Osteoblast (primary cell): ENCODE measurements around the gene ENOX1. TPM values are rescaled to one million over a fixed set of nuclear protein-coding genes. Genes with fewer than 3 reads are reported as not detected.

Experiments used
- DNase-seq: peaks from one replicate; pipeline ENCODE4 v3.0.0; 2011; ENCODE audit warnings: low spot score, mixed read lengths; ENCODE audit not compliant: insufficient read length; ENCODE audit errors: missing footprints
- H2AFZ ChIP-seq: 2 replicates; pipeline ENCODE4 v1.6.0; 2011; ENCODE audit warnings: mild to moderate bottlenecking, low read length
- H3K27ac ChIP-seq: 2 replicates; pipeline ENCODE4 v1.5.1; 2011; ENCODE audit warnings: mild to moderate bottlenecking, low read depth, low read length, moderate library complexity
- H3K27me3 ChIP-seq: 2 replicates; pipeline ENCODE4 v1.6.0; 2012; ENCODE audit warnings: mild to moderate bottlenecking, control low read depth, inconsistent platforms, low read length, moderate library complexity; ENCODE audit not compliant: insufficient read depth
- H3K36me3 ChIP-seq: 2 replicates; pipeline ENCODE4 v1.5.1; 2011; ENCODE audit warnings: mild to moderate bottlenecking, low read length, control low read depth, moderate library complexity; ENCODE audit not compliant: insufficient read depth
- H3K4me1 ChIP-seq: 2 replicates; pipeline ENCODE4 v1.5.1; 2011; ENCODE audit warnings: mild to moderate bottlenecking, low read length, control low read depth, moderate library complexity; ENCODE audit not compliant: insufficient read depth
- H3K4me2 ChIP-seq: 2 replicates; pipeline ENCODE4 v1.6.0; 2011; ENCODE audit warnings: mild to moderate bottlenecking, low read length; ENCODE audit not compliant: insufficient read depth
- H3K4me3 ChIP-seq: fragments of 200-600 bp; sonication (generic); 3 replicates; pipeline ENCODE4 v1.5.1; 2012; ENCODE audit warnings: mild to moderate bottlenecking, low read length, inconsistent platforms; ENCODE audit not compliant: insufficient read depth
- H3K79me2 ChIP-seq: 2 replicates; pipeline ENCODE4 v1.6.0; 2012; ENCODE audit warnings: mild to moderate bottlenecking, low read length, control low read depth, inconsistent platforms; ENCODE audit not compliant: insufficient read depth
- H3K9me3 ChIP-seq: 2 replicates; pipeline ENCODE4 v1.5.1; 2011; ENCODE audit warnings: low read depth, low read length, control low read depth
- H4K20me1 ChIP-seq: 2 replicates; pipeline ENCODE4 v1.6.0; 2012; ENCODE audit warnings: mild to moderate bottlenecking, low read length, control low read depth; ENCODE audit not compliant: insufficient read depth
- CTCF ChIP-seq: IDR thresholded peaks from 2 replicates; pipeline ENCODE4 v1.5.1; 2011; ENCODE audit warnings: mild to moderate bottlenecking, low read depth, low read length, moderate library complexity; ENCODE audit errors: extremely low read depth
- total RNA-seq: library from RNA; depleted of rRNA; stranded (reverse); fragments of >200 nt; gene quantifications from 2 replicates; pipeline ENCODE4 v1.2.3, GENCODE V29; 2012

The ENOX1 gene
- total RNA-seq, 1 donor, result 5.4 TPM

DNA sequence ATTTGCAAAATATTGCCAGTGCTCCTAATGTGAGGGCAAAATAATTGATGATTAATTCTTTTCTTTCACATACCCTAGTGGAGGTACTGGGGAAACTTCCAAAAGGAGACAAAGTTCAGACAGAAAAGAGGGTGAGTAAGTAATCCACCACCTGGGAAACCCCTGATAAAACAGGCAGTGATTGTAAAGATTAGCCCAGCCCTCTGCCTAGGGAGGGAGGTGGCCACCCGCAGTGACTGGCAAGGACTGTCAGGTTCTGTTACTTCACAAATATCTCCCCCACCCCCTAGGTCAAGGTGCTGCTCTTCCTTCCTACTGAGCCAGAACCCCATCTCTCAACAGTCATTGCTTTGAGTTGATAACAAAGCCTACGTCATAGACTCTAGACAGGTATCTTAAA, 523.7 kb downstream of the ENOX1 start:
- no peak for TF ChIP-seq CTCF
- DNase-seq, result no peak

DNA sequence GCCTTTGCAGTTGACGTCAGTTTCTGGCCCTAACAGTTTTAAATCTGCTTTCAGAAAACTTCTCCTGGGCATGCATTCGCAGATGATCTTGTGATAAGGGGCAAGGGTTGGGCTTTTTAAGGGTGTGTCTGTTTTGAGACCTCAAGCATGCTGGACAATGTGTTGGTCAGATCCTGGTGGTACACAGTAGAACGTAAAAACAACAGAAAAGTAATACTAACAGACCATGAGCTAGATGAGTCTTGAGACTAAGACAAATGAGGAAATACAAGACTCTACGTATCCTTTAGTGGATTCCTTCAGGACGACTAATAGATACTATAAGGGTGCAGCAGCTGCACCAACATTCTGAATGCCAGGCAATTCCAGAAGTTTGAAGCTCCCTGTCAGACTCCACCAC, 525.8 kb downstream of the ENOX1 start:
- no peak overlapping the region for H3K4me3 ChIP-seq
- TF ChIP-seq CTCF, result no peak
- H3K4me1 ChIP-seq, result no peaks in the 10 kb centered on the region
- peak overlapping the region; percentile 45 for H2AFZ ChIP-seq
- DNase-seq, result no peak
- no peaks in the 10 kb centered on the region for H4K20me1 ChIP-seq
- no peak overlapping the region for H3K4me2 ChIP-seq
- H3K27me3 ChIP-seq, result no peaks in the 10 kb centered on the region
- no peak overlapping the region for H3K27ac ChIP-seq
- H3K36me3 ChIP-seq, result no peaks in the 10 kb centered on the region
- no peaks in the 10 kb centered on the region for H3K79me2 ChIP-seq
- no peaks in the 10 kb centered on the region for H3K9me3 ChIP-seq

More for the DNA sequence above, 523.7 kb downstream of the ENOX1 start:
- H3K4me3 ChIP-seq, result no peak overlapping the region
- H3K4me2 ChIP-seq, result no peak overlapping the region
- no peak overlapping the region for H3K27ac ChIP-seq
- no peaks in the 10 kb centered on the region for H4K20me1 ChIP-seq
- H3K27me3 ChIP-seq, result no peaks in the 10 kb centered on the region
- H3K9me3 ChIP-seq, result no peaks in the 10 kb centered on the region
- no peaks in the 10 kb centered on the region for H3K36me3 ChIP-seq
- no peaks in the 10 kb centered on the region for H3K79me2 ChIP-seq
- H3K4me1 ChIP-seq, result peaks cover 9% of the 10 kb centered on the region
- H2AFZ ChIP-seq, result no peak overlapping the region

DNA sequence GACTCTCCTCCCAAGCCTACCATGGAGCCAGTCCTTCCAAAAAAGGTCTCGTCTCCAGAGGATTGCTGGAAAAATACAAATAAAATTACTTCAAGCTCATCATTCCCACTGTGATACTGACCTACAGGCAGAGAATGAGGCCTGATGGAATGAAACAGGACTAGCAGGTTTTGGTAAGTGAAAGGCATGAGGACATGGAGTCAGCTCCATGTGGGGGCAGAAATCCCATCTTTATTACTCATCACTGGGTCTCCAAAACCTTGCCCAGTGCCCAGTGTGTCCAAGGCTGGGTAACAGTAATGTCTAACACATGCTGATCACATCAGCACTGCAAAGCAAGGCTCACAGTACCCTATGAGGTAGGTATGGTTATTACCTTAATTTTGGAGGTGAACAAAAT, 528.0 kb downstream of the ENOX1 start:
- Histone ChIP-seq H4K20me1 (no peaks in the 10 kb centered on the region), H2AFZ (no peak overlapping the region), H3K79me2 (no peaks in the 10 kb centered on the region), H3K4me2 (no peak overlapping the region), H3K4me3 (no peak overlapping the region), H3K36me3 (no peaks in the 10 kb centered on the region), H3K9me3 (no peaks in the 10 kb centered on the region), H3K4me1 (no peaks in the 10 kb centered on the region), H3K27me3 (no peaks in the 10 kb centered on the region), H3K27ac (no peak overlapping the region)
- no peak for DNase-seq
- TF ChIP-seq CTCF, result no peak

GRCh38 chr13:43257765-43258164, 529.0 kb downstream of the ENOX1 start:
- no peaks in the 10 kb centered on the region for H4K20me1 ChIP-seq
- no peak overlapping the region for H3K27ac ChIP-seq
- no peaks in the 10 kb centered on the region for H3K4me1 ChIP-seq
- no peak for DNase-seq
- no peaks in the 10 kb centered on the region for H3K27me3 ChIP-seq
- no peak for TF ChIP-seq CTCF
- no peak overlapping the region for H2AFZ ChIP-seq
- no peaks in the 10 kb centered on the region for H3K9me3 ChIP-seq
- no peak overlapping the region for H3K4me3 ChIP-seq
- H3K36me3 ChIP-seq, result no peaks in the 10 kb centered on the region
- H3K79me2 ChIP-seq, result no peaks in the 10 kb centered on the region
- no peak overlapping the region for H3K4me2 ChIP-seq
